Measurements from ENCODE around the gene ACCSL. TPM values are rescaled to one million over a fixed set of nuclear protein-coding genes. Genes with fewer than 3 reads are reported as not detected.

Gene ACCSL
- total RNA-seq (not detected), polyA plus RNA-seq (ENCODE audit: insufficient read length in 2 of 2) (not detected)
- long read RNA-seq, donor 1, result 0 reads
- long read RNA-seq, donor 2, result 0 reads
- long read RNA-seq, donor 3, result 0 reads
- long read RNA-seq, donor 4, result 0 reads

DNA sequence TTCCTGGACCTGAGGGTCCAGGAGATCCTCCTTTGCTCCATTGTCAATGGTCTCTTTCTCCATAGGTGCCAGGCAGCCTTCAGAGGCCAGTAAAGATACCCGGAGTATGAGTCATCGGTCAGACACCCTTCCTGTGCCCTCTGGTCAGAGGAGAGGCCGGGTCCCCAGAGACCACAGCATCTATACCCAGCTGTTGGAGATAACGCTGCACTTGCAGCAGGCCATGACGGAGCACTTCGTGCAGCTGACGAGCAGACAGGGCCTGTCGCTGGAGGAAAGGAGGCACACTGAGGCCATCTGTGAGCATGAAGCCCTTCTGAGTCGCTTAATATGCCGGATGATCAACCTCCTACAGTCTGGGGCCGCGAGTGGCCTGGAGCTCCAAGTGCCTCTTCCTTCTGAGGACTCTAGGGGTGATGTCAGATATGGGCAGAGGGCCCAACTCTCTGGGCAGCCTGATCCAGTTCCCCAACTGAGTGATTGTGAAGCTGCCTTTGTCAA is at the start of gene ACCSL:
Gene ACCSL (plus strand): TSS at position 51 of the 501 bp plus-strand sequence. CDS start 56 bp downstream, at position 107.
- Histone ChIP-seq H3K27me3 (ENCODE audit: control insufficient read depth, insufficient read depth, low read length) (no peaks in the 10 kb centered on the region), H3K4me1 (ENCODE audit: control insufficient read depth, insufficient read depth, low read length) (no peaks in the 10 kb centered on the region), H3K4me3 (ENCODE audit: low read depth, low read length) (no peak within 1 kb of the TSS), H3K9me3 (ENCODE audit: control insufficient read depth, insufficient read depth, low read length) (no peaks in the 10 kb centered on the region), H3K27ac (ENCODE audit: low read depth, low read length) (no peak within 1 kb of the TSS), H3K36me3 (ENCODE audit: control insufficient read depth, insufficient read depth, low read length) (no peaks in the 10 kb centered on the region)
- DNase-seq (ENCODE audit: low read depth in 4 of 6, low spot score in 6 of 6), result no peak
- WGBS (ENCODE audit: insufficient coverage), result 98% methylated on average over 10 of the region's 12 CpGs

- Histone ChIP-seq H3K4me3 (ENCODE audit: low read depth, low read length) (no peak overlapping the region), H3K9me3 (ENCODE audit: control insufficient read depth, insufficient read depth, low read length) (no peaks in the 10 kb centered on the region), H3K36me3 (ENCODE audit: control insufficient read depth, insufficient read depth, low read length) (no peaks in the 10 kb centered on the region), H3K27me3 (ENCODE audit: control insufficient read depth, insufficient read depth, low read length) (no peaks in the 10 kb centered on the region), H3K27ac (ENCODE audit: low read depth, low read length) (no peak overlapping the region), H3K4me1 (ENCODE audit: control insufficient read depth, insufficient read depth, low read length) (peaks cover 19% of the 10 kb centered on the region)
- WGBS (ENCODE audit: insufficient coverage), result 100% methylated on average over 1 of the region's 1 CpG
- DNase-seq (ENCODE audit: low read depth in 4 of 6, low spot score in 6 of 6), result no peak
Measured at GRCh38 chr11:43998308-43998707, 49.5 kb upstream of the ACCSL start.

DNA sequence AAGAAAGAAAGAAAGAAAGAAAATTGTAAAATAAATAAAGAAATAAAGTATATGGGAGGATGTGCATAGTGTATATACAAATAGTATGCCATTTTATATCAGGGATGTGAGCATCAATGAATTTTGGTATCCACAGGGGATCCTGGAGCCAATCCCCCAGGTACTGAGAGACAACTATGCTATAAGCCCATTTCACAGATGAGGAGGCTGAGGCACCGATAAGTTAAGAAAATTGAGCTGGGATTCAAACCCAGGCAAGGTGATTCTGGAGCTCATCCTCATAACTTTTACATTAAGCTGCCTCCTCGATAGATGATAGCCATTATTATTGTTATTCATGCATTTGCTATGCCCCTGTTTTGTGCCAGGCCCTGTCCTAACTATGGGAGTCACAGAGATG is 47.0 kb upstream of the ACCSL start:
- H3K27ac ChIP-seq (ENCODE audit: low read depth, low read length), result no peak overlapping the region
- peaks cover 38% of the 10 kb centered on the region for H3K4me1 ChIP-seq (ENCODE audit: control insufficient read depth, insufficient read depth, low read length)
- no peak for DNase-seq (ENCODE audit: low read depth in 4 of 6, low spot score in 6 of 6)
- H3K27me3 ChIP-seq (ENCODE audit: control insufficient read depth, insufficient read depth, low read length), result no peaks in the 10 kb centered on the region
- no peak overlapping the region for H3K4me3 ChIP-seq (ENCODE audit: low read depth, low read length)
- no CpG with 5 or more reads among the region's 2 CpGs for WGBS (ENCODE audit: insufficient coverage)
- no peaks in the 10 kb centered on the region for H3K36me3 ChIP-seq (ENCODE audit: control insufficient read depth, insufficient read depth, low read length)
- no peaks in the 10 kb centered on the region for H3K9me3 ChIP-seq (ENCODE audit: control insufficient read depth, insufficient read depth, low read length)

- Histone ChIP-seq H3K4me1 (ENCODE audit: control insufficient read depth, insufficient read depth, low read length) (peaks cover 48% of the 10 kb centered on the region), H3K27ac (ENCODE audit: low read depth, low read length) (no peak overlapping the region), H3K4me3 (ENCODE audit: low read depth, low read length) (no peak overlapping the region), H3K27me3 (ENCODE audit: control insufficient read depth, insufficient read depth, low read length) (no peaks in the 10 kb centered on the region), H3K9me3 (ENCODE audit: control insufficient read depth, insufficient read depth, low read length) (no peaks in the 10 kb centered on the region), H3K36me3 (ENCODE audit: control insufficient read depth, insufficient read depth, low read length) (no peaks in the 10 kb centered on the region)
- DNase-seq (ENCODE audit: low read depth in 4 of 6, low spot score in 6 of 6), result no peak
- WGBS (ENCODE audit: insufficient coverage), result 86% methylated on average over 13 of the region's 18 CpGs
Measured at GRCh38 chr11:44002191-44003093, 45.3 kb upstream of the ACCSL start.

DNA sequence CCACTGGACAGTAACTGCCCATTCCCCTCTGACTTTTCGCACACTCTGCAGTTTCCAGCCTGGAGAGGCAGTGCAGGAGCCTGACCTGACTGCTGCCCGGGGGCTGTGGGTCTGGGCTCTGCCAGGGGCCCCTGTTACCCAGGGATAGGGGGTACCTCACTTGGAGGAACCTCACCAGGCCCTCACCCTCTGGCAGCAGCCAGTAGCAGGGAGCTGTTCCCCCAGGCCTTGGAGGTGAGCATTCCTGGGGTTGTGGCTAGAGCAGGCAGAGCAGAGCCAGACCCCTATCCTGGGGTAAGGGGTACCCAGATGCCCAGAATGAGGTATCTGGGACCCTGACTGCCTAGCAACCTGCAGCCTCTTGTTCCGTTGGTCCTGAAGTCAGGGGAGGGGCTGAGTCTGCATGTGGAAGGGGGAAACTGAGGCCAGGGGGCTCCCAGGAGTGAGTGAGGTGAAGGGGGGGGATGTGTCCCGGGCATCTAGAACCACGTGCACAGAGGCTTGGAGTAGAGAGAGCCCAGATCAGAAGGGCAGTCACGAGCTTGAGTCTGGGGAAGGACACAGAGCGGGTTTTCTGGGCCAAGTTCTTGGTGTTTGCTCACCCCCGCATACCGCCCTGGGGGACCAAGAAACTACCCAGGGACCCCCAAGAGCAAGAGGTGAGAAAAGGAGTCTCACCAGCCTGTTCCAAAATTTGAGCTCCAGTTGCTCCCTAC is 43.9 kb upstream of the ACCSL start:
- H3K4me3 ChIP-seq (ENCODE audit: low read depth, low read length), result no peak overlapping the region
- WGBS (ENCODE audit: insufficient coverage), result 91% methylated on average over 9 of the region's 9 CpGs
- H3K27ac ChIP-seq (ENCODE audit: low read depth, low read length), result no peak overlapping the region
- H3K4me1 ChIP-seq (ENCODE audit: control insufficient read depth, insufficient read depth, low read length), result peaks cover 46% of the 10 kb centered on the region
- no peak for DNase-seq (ENCODE audit: low read depth in 4 of 6, low spot score in 6 of 6)
- H3K27me3 ChIP-seq (ENCODE audit: control insufficient read depth, insufficient read depth, low read length), result no peaks in the 10 kb centered on the region
- no peaks in the 10 kb centered on the region for H3K9me3 ChIP-seq (ENCODE audit: control insufficient read depth, insufficient read depth, low read length)
- no peaks in the 10 kb centered on the region for H3K36me3 ChIP-seq (ENCODE audit: control insufficient read depth, insufficient read depth, low read length)

DNA sequence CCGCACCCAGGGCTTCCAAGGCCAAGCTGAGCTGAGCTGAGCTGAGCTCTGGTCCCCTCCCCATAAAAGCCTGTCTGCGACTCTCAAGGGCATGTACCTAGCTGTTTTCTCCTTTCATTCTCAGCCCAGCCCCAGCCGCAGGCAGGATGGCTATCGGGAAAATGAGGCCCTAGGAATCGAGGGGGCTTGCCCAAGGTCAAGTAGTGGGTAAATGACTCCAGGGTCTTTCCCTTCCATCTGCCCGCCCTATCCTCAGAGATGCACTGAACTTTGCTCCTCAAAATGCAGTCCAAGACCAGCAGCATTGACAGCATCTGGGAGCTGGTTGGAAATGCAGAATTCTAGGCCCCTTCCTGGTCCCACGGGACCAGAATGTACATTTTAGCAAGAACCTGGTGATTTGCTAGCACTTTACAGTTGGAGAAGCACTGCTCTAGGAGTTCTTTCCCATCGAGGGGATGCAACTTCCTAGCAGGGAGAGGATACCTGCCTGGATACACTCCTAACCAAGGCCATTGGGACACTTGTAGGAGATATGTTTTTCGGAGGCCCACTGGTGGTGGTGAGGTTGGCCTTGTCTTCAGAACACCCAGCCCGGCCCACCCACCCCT is 43.2 kb upstream of the ACCSL start:
- no peak for DNase-seq (ENCODE audit: low read depth in 4 of 6, low spot score in 6 of 6)
- 75% methylated on average over 5 of the region's 10 CpGs for WGBS (ENCODE audit: insufficient coverage)
- H3K9me3 ChIP-seq (ENCODE audit: control insufficient read depth, insufficient read depth, low read length), result no peaks in the 10 kb centered on the region
- peak overlapping the region; percentile 60 for H3K27ac ChIP-seq (ENCODE audit: low read depth, low read length)
- peaks cover 46% of the 10 kb centered on the region for H3K4me1 ChIP-seq (ENCODE audit: control insufficient read depth, insufficient read depth, low read length)
- no peaks in the 10 kb centered on the region for H3K36me3 ChIP-seq (ENCODE audit: control insufficient read depth, insufficient read depth, low read length)
- H3K27me3 ChIP-seq (ENCODE audit: control insufficient read depth, insufficient read depth, low read length), result no peaks in the 10 kb centered on the region
- H3K4me3 ChIP-seq (ENCODE audit: low read depth, low read length), result no peak overlapping the region

DNA sequence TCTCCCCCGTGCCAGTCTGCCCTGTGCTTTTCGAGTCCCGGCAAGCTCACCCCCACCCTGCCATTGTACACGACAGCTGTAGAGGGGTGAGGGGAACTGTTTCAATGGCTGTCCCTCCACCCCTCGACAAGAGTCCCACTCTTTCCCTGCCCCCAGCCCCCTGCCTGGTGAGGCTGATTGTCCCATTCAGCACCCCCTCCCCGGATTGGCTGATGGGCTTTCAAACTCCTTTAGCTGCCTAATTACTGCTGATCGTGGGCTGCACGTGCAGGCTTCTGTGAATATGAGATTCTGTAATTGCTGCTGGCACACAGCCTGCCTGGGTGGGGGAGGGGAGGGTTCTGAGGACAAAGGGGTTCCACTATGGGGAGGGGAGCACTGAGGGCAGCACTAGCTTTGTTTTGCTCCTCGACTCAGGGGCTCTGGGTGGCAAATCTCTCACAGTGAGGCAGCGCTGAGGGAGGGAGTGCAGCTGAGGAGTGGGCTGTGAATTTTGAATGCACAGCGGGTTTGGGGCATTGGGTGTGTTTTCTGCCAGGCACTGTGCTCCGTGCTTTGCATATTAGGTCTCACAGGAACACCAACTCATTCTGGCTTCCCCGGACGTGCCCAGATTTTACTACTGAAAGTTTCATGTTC is 42.6 kb upstream of the ACCSL start:
- H3K27ac ChIP-seq (ENCODE audit: low read depth, low read length), result peak overlapping the region; percentile 74
- H3K36me3 ChIP-seq (ENCODE audit: control insufficient read depth, insufficient read depth, low read length), result no peaks in the 10 kb centered on the region
- peaks cover 46% of the 10 kb centered on the region for H3K4me1 ChIP-seq (ENCODE audit: control insufficient read depth, insufficient read depth, low read length)
- H3K9me3 ChIP-seq (ENCODE audit: control insufficient read depth, insufficient read depth, low read length), result no peaks in the 10 kb centered on the region
- H3K27me3 ChIP-seq (ENCODE audit: control insufficient read depth, insufficient read depth, low read length), result no peaks in the 10 kb centered on the region
- WGBS (ENCODE audit: insufficient coverage), result 6% methylated on average over 7 of the region's 14 CpGs
- DNase-seq (ENCODE audit: low read depth in 4 of 6, low spot score in 6 of 6), result peak in 5 of 6 donors; percentile 66 to 97 (median 75)
- H3K4me3 ChIP-seq (ENCODE audit: low read depth, low read length), result no peak overlapping the region

GRCh38 chr11:44005956-44006355 is 41.8 kb upstream of the ACCSL start:
- Histone ChIP-seq H3K9me3 (ENCODE audit: control insufficient read depth, insufficient read depth, low read length) (no peaks in the 10 kb centered on the region), H3K36me3 (ENCODE audit: control insufficient read depth, insufficient read depth, low read length) (no peaks in the 10 kb centered on the region), H3K27me3 (ENCODE audit: control insufficient read depth, insufficient read depth, low read length) (no peaks in the 10 kb centered on the region), H3K4me3 (ENCODE audit: low read depth, low read length) (no peak overlapping the region), H3K4me1 (ENCODE audit: control insufficient read depth, insufficient read depth, low read length) (peaks cover 46% of the 10 kb centered on the region), H3K27ac (ENCODE audit: low read depth, low read length) (peak overlapping the region; percentile 74)
- WGBS (ENCODE audit: insufficient coverage), result 100% methylated on average over 1 of the region's 1 CpG
- no peak for DNase-seq (ENCODE audit: low read depth in 4 of 6, low spot score in 6 of 6)

- no peak for DNase-seq (ENCODE audit: low read depth in 4 of 6, low spot score in 6 of 6)
Measured at GRCh38 chr11:44006917-44007361, 40.8 kb upstream of the ACCSL start.

More at GRCh38 chr11:44006917-44007361, 40.8 kb upstream of the ACCSL start:
- Histone ChIP-seq H3K27me3 (ENCODE audit: control insufficient read depth, insufficient read depth, low read length) (no peaks in the 10 kb centered on the region), H3K4me3 (ENCODE audit: low read depth, low read length) (no peak overlapping the region), H3K36me3 (ENCODE audit: control insufficient read depth, insufficient read depth, low read length) (no peaks in the 10 kb centered on the region), H3K4me1 (ENCODE audit: control insufficient read depth, insufficient read depth, low read length) (peaks cover 36% of the 10 kb centered on the region), H3K27ac (ENCODE audit: low read depth, low read length) (no peak overlapping the region), H3K9me3 (ENCODE audit: control insufficient read depth, insufficient read depth, low read length) (no peaks in the 10 kb centered on the region)
- WGBS (ENCODE audit: insufficient coverage), result 73% methylated on average over 9 of the region's 11 CpGs

Measured in spinal cord (tissue), 10 donors.